Measurements from ENCODE around the gene CMTM3. TPM values are rescaled to one million over a fixed set of nuclear protein-coding genes. Genes with fewer than 3 reads are reported as not detected.

Gene CMTM3
- polyA plus RNA-seq, 1 experiment, result 33.5 TPM

Small RNA genes lying within 50 kb of the gene (small RNA-seq; reads per million reads assigned to genes)
- not detected for gene CKLF-CMTM1 (ENCODE audit: insufficient read length, low read depth)

Other genes starting within 250 kb of the CMTM3 start
- 0.02 TPM in 1 of 2 replicates, not detected in the other for gene CDH5, start 238.0 kb upstream of the CMTM3 start, polyA plus RNA-seq (2011; rRNA removed)
- gene BEAN1, start 177.4 kb upstream of the CMTM3 start, polyA plus RNA-seq (2011; rRNA removed), result not detected in 2 replicates
- gene TK2, start 54.6 kb upstream of the CMTM3 start, polyA plus RNA-seq (2011; rRNA removed), result 33.3 and 34.2 TPM in 2 replicates
- gene CKLF, start 52.1 kb upstream of the CMTM3 start, polyA plus RNA-seq (2011; rRNA removed), result 52.6 and 56.2 TPM in 2 replicates
- gene CMTM1, start 38.3 kb upstream of the CMTM3 start, polyA plus RNA-seq (2011; rRNA removed), result 1.6 and 1.7 TPM in 2 replicates
- gene CMTM2, start 25.2 kb upstream of the CMTM3 start, polyA plus RNA-seq (2011; rRNA removed), result not detected in 2 replicates
- 16.4 and 19.2 TPM in 2 replicates for gene CMTM4, start 92.0 kb downstream of the CMTM3 start, polyA plus RNA-seq (2011; rRNA removed)
- 86.7 and 88.5 TPM in 2 replicates for gene DYNC1LI2, start 146.9 kb downstream of the CMTM3 start, polyA plus RNA-seq (2011; rRNA removed)
- gene TERB1, start 196.9 kb downstream of the CMTM3 start, polyA plus RNA-seq (2011; rRNA removed), result not detected in 2 replicates
- gene NAE1, start 226.3 kb downstream of the CMTM3 start, polyA plus RNA-seq (2011; rRNA removed), result 31.3 and 49.8 TPM in 2 replicates
- gene CA7, start 239.7 kb downstream of the CMTM3 start, polyA plus RNA-seq (2011; rRNA removed), result not detected in 2 replicates

All from AG04450 (cell line).